H9 (cell line): Measurements from ENCODE around the gene AHCY. TPM values are rescaled to one million over a fixed set of nuclear protein-coding genes. Genes with fewer than 3 reads are reported as not detected.

Source experiments
- DNase-seq: peaks from one replicate; pipeline ENCODE4 v3.0.0-alpha.2; 2017
- H2AFZ ChIP-seq: one replicate; pipeline ENCODE4 v1.6.1; 2013; ENCODE audit warnings: mild to moderate bottlenecking, low read length, control low read depth, moderate library complexity
- H2AK5ac ChIP-seq: 2 replicates; pipeline ENCODE4 v1.6.1; 2013; ENCODE audit warnings: low read length, control low read depth, mixed read lengths; ENCODE audit not compliant: insufficient read length
- H2BK120ac ChIP-seq: one replicate; pipeline ENCODE4 v1.6.1; 2013; ENCODE audit warnings: low read depth, mild to moderate bottlenecking, low read length, control low read depth, inconsistent platforms; ENCODE audit not compliant: poor library complexity, severe bottlenecking
- H2BK12ac ChIP-seq: 2 replicates; pipeline ENCODE4 v1.6.1; 2013; ENCODE audit warnings: low read length, control low read depth, mixed read lengths, low read depth; ENCODE audit not compliant: insufficient read length
- H2BK15ac ChIP-seq: 2 replicates; pipeline ENCODE4 v1.6.1; 2013; ENCODE audit warnings: low read depth, low read length, control low read depth
- H2BK20ac ChIP-seq: one replicate; pipeline ENCODE4 v1.6.1; 2013; ENCODE audit warnings: low read depth, mild to moderate bottlenecking, low read length, control low read depth, inconsistent platforms; ENCODE audit not compliant: poor library complexity, severe bottlenecking
- H2BK5ac ChIP-seq: 2 replicates; pipeline ENCODE4 v1.6.1; 2013; ENCODE audit warnings: low read length, control low read depth, mixed read lengths; ENCODE audit not compliant: insufficient read length
- H3K14ac ChIP-seq: 2 replicates; pipeline ENCODE4 v1.6.1; 2013; ENCODE audit warnings: low read length, control low read depth; ENCODE audit not compliant: insufficient read depth
- H3K18ac ChIP-seq: 2 replicates; pipeline ENCODE4 v1.6.1; 2013; ENCODE audit warnings: low read depth, mild to moderate bottlenecking, mixed read lengths, low read length, control low read depth; ENCODE audit not compliant: insufficient read length
- H3K23ac ChIP-seq: 2 replicates; pipeline ENCODE4 v1.6.1; 2013; ENCODE audit warnings: low read length, control low read depth, mixed read lengths, low read depth; ENCODE audit not compliant: insufficient read length
- H3K23me2 ChIP-seq: 2 replicates; pipeline ENCODE4 v1.6.1; 2013; ENCODE audit warnings: low read depth, mild to moderate bottlenecking, mixed read lengths, low read length, control low read depth; ENCODE audit not compliant: insufficient read length, poor library complexity, severe bottlenecking
- H3K27ac ChIP-seq: 2 replicates; pipeline ENCODE4 v1.5.1; 2013; ENCODE audit warnings: low read length, control low read depth, mixed read lengths, low read depth; ENCODE audit not compliant: insufficient read length
- H3K27me3 ChIP-seq: 2 replicates; pipeline ENCODE4 v1.6.1; 2013; ENCODE audit warnings: low read length, control low read depth, inconsistent platforms; ENCODE audit not compliant: insufficient read depth
- H3K4ac ChIP-seq: 2 replicates; pipeline ENCODE4 v1.6.1; 2013; ENCODE audit warnings: low read depth, mild to moderate bottlenecking, control low read depth, inconsistent platforms, low read length, moderate library complexity
- H3K4me1 ChIP-seq: 2 replicates; pipeline ENCODE4 v1.6.1; 2013; ENCODE audit warnings: low read length, control low read depth, inconsistent platforms; ENCODE audit not compliant: insufficient read depth
- H3K4me2 ChIP-seq: 2 replicates; pipeline ENCODE4 v1.6.1; 2013; ENCODE audit warnings: low read length, control low read depth, mixed read lengths; ENCODE audit not compliant: insufficient read length, insufficient read depth
- H3K56ac ChIP-seq: 2 replicates; pipeline ENCODE4 v1.6.1; 2013; ENCODE audit warnings: low read depth, mild to moderate bottlenecking, mixed read lengths, low read length, control low read depth; ENCODE audit not compliant: insufficient read length
- H3K79me1 ChIP-seq: 2 replicates; pipeline ENCODE4 v1.6.1; 2013; ENCODE audit warnings: low read depth, mild to moderate bottlenecking, moderate library complexity, low read length, control low read depth, inconsistent platforms; ENCODE audit not compliant: insufficient read depth, poor library complexity, severe bottlenecking
- H3K79me2 ChIP-seq: 2 replicates; pipeline ENCODE4 v1.6.1; 2013; ENCODE audit warnings: low read length, control low read depth, inconsistent platforms; ENCODE audit not compliant: insufficient read depth
- H3K9ac ChIP-seq: 2 replicates; pipeline ENCODE4 v1.6.1; 2013; ENCODE audit warnings: low read length, control low read depth, mixed read lengths; ENCODE audit not compliant: insufficient read length; ENCODE audit errors: extremely low read depth
- H3K9me3 ChIP-seq: one replicate; pipeline ENCODE4 v1.6.1; 2013; ENCODE audit warnings: low read depth, low read length, inconsistent platforms; ENCODE audit not compliant: control insufficient read depth
- H3T11ph ChIP-seq: one replicate; pipeline ENCODE4 v1.6.1; 2013; ENCODE audit warnings: mild to moderate bottlenecking, low read length, control low read depth, inconsistent platforms
- H4K20me1 ChIP-seq: one replicate; pipeline ENCODE4 v1.6.1; 2013; ENCODE audit not compliant: control insufficient read depth, insufficient read length, insufficient read depth
- H4K5ac ChIP-seq: 2 replicates; pipeline ENCODE4 v1.6.1; 2013; ENCODE audit warnings: low read depth, mild to moderate bottlenecking, mixed read lengths, low read length, control low read depth; ENCODE audit not compliant: insufficient read length
- H4K8ac ChIP-seq: replicated peaks from 2 replicates; pipeline ENCODE4 v1.6.1; 2013; ENCODE audit warnings: low read length, control low read depth, mixed read lengths, low read depth; ENCODE audit not compliant: insufficient read length
- H4K91ac ChIP-seq: 2 replicates; pipeline ENCODE4 v1.6.1; 2013; ENCODE audit warnings: low read depth, mild to moderate bottlenecking, moderate library complexity, mixed read lengths, low read length, control low read depth; ENCODE audit not compliant: insufficient read length
- H3K27ac Mint-ChIP-seq, 3 experiments: 2 replicates in 2 of 3; 3 replicates in 1 of 3; pipeline ENCODE4 v1.8.0; 2020 to 2021; ENCODE audit warnings: mixed read lengths in 3 of 3, mild to moderate bottlenecking in 1 of 3, moderate library complexity in 1 of 3
- H3K27me3 Mint-ChIP-seq: 2 replicates; pipeline ENCODE4 v1.8.0; 2021; ENCODE audit warnings: low read depth, mild to moderate bottlenecking, moderate library complexity, mixed read lengths
- H3K36me3 Mint-ChIP-seq, 3 experiments: 2 replicates in 2 of 3; 3 replicates in 1 of 3; pipeline ENCODE4 v1.8.0; 2020 to 2021; ENCODE audit warnings: low read depth in 3 of 3, mixed read lengths in 3 of 3; ENCODE audit not compliant: insufficient read depth in 1 of 3
- H3K4me1 Mint-ChIP-seq, 2 experiments: 2 replicates each; pipeline ENCODE4 v1.8.0; 2020; ENCODE audit warnings: mixed read lengths in 2 of 2
- H3K4me3 Mint-ChIP-seq, 2 experiments: 2 replicates in 1 of 2; 3 replicates in 1 of 2; pipeline ENCODE4 v1.8.0; 2020 to 2021; ENCODE audit warnings: mild to moderate bottlenecking in 2 of 2, mixed read lengths in 2 of 2, moderate library complexity in 1 of 2
- H3K9me3 Mint-ChIP-seq, 2 experiments: 2 replicates in 1 of 2; 3 replicates in 1 of 2; pipeline ENCODE4 v1.8.0; 2020; ENCODE audit warnings: mild to moderate bottlenecking in 2 of 2, mixed read lengths in 2 of 2, moderate library complexity in 1 of 2
- CTCF ChIP-seq: fragments of 200-600 bp; sonication (generic); conservative IDR thresholded peaks from 3 replicates; pipeline ENCODE4 v1.8.0; 2021; ENCODE audit warnings: antibody characterized with exemption, mild to moderate bottlenecking
- WGBS: extraction: QIAGEN DNeasy Blood & Tissue Kit; methylation state at CpG from one replicate; pipeline ENCODE4 v1.1.7; 2013; ENCODE audit warnings: missing lambda C conversion rate, low lambda C conversion rate, mixed read lengths; ENCODE audit not compliant: insufficient read length; ENCODE audit errors: extremely low coverage; 5-methylcytosine and 5-hydroxymethylcytosine counted together
- total RNA-seq: library from RNA; stranded (reverse); gene quantifications from 2 replicates; pipeline ENCODE4 v1.2.1, GENCODE V29; 2021

Gene AHCY
- total RNA-seq, 1 experiment from 2014 or later: 461 TPM

- Mint-ChIP-seq H3K36me3 (no peaks in the 10 kb centered on the region), H3K4me1 (peaks cover 19 to 21% of the 10 kb centered on the region in 2 experiments), H3K9me3 (no peaks in the 10 kb centered on the region), H3K4me3 (no peak overlapping the region), H3K27ac (no peak overlapping the region), H3K27me3 (peaks cover 1% of the 10 kb centered on the region; the same call in 1 of the 2 replicates)
- H3K9ac ChIP-seq: no peak overlapping the region
- H3K18ac ChIP-seq: no peak overlapping the region
- no peak overlapping the region for H2BK5ac ChIP-seq
- no peak overlapping the region for H3K4me2 ChIP-seq
- no peak overlapping the region for H3K14ac ChIP-seq
- H4K5ac ChIP-seq: no peak overlapping the region
- no peaks in the 10 kb centered on the region for H3K79me2 ChIP-seq
- no peak overlapping the region for H4K8ac ChIP-seq
- H2BK20ac ChIP-seq: no peak overlapping the region
- H4K91ac ChIP-seq: no peak overlapping the region
- H3K27me3 ChIP-seq: no peaks in the 10 kb centered on the region
- no peak overlapping the region for H3K23ac ChIP-seq
- no peak overlapping the region for H2AK5ac ChIP-seq
- no peaks in the 10 kb centered on the region for H3K4me1 ChIP-seq
- no peak overlapping the region for H3K27ac ChIP-seq
- no peak for TF ChIP-seq CTCF
- H4K20me1 ChIP-seq: no peaks in the 10 kb centered on the region
- no peak overlapping the region for H2BK15ac ChIP-seq
- no peaks in the 10 kb centered on the region for H3K23me2 ChIP-seq
- no CpG with 5 or more reads among the region's 2 CpGs for WGBS
- H3T11ph ChIP-seq: no peak overlapping the region
- H3K79me1 ChIP-seq: no peaks in the 10 kb centered on the region
- H3K56ac ChIP-seq: no peak overlapping the region
- no peaks in the 10 kb centered on the region for H3K9me3 ChIP-seq
- H2AFZ ChIP-seq: no peak overlapping the region
- DNase-seq: no peak
- no peak overlapping the region for H2BK12ac ChIP-seq
- H2BK120ac ChIP-seq: no peak overlapping the region
- H3K4ac ChIP-seq: no peak overlapping the region
These were observed 51.5 kb downstream of the AHCY start for GRCh38 chr20:34251619-34252018.
